Stimulated activated CD4-positive, alpha-beta T cell treated with anti-CD3 and anti-CD28 coated beads, Interleukin-12 subunit alpha, Interleukin-12 subunit beta, amount 100 ng/mL, for 48 hours (primary cell): ENCODE data around the gene MAP3K6.

ENCODE experiments used
- DNase-seq, 3 donors: peaks; one replicate each; pipeline ENCODE4 v3.0.0-alpha.2; 2020; ENCODE audit warnings: low read depth in 2 of 3, low spot score in 1 of 3

MAP3K6 gene

DNA sequence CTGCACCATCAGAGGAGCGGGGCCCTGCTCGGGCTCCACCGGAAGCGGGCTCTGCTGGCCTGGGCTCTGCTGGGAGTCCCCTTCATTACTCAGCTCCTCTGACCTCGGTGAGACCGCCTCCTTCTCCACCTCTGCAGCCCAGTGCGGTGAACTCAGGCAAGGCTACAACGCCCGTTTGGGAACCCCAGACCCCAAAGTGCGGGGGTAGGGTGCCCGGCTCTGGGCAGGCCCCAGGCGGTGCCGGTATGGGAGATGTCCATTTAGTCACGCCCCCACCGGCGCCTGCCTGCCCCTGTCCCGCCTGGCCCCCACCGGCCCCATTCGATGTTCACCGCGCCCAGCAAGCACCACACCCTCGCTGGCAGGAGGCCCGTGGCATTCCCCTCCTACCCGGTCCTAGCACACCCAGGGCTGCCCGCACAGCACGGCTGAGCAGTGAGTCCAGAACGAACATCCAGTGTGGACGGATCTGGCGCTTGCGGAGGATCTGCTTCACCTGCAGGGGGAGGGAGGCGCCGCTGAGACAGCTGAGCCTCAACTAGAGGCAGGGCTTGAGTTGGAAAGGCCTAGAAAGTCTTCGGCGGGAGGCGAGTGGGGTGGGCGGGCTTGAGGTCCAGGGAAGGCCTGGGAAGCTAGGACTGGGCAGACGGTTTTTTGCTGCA lies 10.0 kb downstream of the MAP3K6 start:
- DNase-seq = no peak

DNA sequence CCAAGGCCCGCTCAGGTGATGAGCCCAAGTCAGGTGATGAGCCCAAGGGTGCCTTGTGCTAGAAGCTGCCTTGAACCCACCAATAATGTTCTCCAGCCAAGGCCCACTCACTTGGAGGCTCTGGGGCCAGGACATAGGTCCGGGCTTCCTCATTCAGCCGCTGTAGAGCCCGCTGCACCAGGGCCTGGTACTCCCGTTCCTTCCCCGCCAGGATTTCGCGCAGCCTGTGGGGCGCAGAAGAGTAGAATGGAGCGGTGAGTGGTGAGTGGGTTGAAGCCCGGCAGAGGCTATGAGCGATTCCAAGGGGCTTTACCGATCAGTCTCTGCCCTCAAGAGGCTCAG lies 10.5 kb downstream of the MAP3K6 start:
- DNase-seq = no peak

DNA sequence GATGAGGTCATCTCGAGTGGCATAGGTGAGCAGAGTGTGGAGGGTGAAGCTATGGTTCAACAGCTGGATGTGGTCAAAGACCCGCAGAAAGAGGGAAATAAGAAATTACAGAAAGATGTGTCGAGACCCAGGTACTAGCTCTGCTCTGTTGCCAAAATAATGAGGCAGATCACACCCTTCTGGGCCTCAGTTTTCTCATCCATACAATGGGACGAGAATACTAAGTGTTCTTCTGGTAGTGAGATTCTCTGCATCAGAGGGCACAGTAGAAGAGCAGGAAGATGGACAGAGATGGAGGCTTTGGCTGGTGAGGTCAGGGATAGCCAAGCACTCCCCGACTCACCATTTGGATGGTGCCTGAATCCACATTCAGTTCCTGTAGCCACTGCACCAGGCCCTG lies 11.1 kb downstream of the MAP3K6 start:
- no peak for DNase-seq

DNA sequence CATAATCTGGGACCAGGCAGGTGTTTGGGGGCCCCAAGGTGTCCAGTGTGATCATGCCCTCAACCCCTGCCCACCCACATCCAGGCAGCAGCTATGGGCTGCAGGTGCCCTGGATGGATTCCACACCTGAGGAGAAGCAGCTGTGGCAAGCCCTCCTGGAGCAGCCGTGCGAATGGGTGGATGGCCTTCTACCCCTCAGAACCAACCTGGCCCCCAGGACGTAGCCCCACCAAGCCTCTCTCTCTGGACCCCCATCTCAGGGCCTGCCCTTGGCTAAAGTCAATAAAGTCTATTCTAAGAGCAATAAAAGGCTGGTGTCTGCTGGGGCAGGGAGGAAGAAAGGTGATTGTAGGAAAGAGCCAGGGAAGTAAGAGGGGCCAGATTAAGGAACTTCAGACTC lies 13.1 kb downstream of the MAP3K6 start:
- DNase-seq = no peak

DNA sequence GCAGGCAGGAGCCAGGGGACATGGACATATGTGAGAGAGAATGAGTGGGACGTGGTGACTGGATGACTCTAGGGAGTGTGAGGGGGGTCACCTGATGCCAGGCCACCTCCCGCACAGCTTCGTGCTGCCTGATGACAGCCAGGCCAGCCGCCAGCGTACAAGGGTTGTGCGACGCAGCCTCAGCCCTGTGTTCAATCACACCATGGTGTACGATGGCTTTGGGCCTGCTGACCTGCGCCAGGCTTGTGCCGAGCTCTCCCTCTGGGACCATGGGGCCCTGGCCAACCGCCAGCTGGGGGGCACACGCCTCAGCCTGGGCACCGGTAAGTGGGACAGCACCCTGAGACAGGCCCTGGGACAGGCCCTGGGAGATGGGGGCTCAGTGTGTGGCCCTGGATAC lies 13.6 kb downstream of the MAP3K6 start:
- DNase-seq = no peak

DNA sequence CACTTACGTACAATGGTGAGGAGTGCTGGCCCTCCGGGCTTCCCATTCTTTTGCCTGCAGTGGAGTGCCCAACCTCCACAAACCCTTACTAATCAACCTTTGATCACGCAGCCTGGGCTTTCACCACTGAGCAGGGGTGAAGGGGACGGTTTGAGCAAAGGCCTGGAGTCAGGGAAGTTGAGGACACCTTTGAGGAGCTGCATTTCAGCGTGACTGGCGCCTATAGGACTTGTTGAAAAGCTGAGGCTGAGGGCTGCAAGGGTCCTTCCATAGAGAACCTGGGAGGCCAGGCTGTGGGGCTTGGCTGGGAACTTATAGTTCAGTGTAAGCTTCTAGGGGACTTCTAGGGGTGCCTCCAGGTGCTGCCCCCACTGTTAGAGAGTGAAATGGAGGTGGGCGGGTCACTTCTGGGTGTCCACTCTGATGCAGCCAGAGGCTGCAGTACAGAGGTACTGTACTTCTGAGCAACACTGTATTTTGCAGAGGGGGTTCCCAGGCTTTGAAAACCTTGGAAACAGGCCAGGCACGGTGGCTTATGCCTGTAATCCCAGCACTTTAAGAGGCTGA lies 15.1 kb downstream of the MAP3K6 start:
- no peak for DNase-seq

DNA sequence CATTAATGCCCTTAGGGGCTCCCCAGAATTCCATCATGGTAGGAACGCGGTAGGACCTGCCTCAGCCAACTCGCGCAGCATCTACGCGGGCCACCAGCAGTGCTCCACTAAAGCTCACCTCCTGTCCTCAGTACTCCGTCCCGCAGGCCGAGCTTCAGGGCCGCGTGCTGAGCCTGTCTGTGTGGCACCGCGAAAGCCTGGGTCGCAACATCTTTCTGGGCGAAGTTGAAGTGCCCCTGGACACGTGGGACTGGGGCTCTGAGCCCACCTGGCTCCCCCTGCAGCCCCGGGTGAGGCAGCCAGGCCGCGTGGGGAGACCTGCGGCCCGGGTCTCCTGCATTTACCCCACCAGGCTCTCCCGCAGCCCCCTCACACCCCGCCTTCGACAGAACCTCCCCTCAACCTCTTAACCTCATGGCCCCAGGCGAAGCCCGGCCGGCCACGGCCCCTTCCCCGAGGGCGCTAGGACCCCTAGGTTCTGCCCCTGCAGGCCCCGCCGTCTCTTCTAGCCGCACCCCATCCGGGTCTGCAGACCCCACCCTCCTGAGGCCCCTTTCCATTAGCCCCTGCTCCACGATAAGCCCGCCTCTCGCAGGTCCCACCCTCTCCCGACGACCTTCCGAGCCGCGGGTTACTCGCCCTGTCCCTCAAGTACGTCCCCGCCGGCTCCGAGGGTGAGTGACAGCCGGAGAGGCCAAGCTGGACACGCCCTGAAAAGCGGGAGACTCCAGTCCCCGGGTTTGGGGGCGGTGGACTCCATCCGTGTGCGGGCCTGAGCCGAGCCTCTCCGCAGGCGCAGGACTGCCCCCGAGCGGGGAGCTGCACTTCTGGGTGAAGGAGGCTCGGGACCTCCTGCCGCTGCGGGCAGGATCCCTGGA lies 15.9 kb downstream of the MAP3K6 start:
- no peak for DNase-seq

DNA sequence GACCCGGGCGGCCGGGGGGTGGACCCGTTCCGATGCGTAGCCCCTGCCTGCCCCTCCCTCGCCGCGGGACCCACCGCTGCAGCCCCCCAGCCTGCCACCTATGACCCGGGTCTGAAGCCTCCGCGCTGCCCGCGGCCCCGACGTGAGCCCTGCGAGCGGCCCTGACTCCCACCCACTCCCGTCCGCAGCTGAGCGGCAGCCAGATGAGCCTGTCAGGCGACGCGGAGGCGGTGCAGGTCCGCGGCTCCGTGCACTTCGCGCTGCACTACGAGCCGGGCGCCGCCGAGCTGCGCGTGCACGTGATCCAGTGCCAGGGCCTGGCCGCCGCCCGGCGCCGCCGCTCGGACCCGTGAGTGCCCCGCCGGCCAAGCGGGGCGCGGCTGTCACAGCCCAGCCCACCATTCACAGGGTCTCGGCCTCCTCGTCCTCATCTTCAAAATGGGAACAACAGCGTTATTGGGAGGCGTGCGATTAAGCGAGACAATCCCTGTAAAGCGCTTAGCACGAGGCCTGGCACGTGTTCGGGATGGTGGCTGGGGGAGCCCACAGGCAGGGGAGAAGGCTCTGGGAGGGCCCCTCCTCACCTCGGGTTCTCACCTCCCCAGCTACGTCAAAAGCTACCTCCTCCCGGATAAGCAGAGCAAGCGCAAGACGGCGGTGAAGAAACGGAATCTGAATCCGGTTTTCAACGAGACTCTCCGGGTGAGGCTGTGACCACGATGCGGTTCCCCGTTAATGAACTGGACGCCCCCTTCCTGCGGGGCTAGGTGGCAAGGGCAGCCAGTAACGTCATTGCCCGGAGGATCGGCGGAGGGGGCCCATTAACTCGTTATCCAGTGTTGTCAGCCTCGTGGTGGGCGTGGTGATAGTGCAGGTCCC lies 16.7 kb downstream of the MAP3K6 start:
- DNase-seq = no peak

DNA sequence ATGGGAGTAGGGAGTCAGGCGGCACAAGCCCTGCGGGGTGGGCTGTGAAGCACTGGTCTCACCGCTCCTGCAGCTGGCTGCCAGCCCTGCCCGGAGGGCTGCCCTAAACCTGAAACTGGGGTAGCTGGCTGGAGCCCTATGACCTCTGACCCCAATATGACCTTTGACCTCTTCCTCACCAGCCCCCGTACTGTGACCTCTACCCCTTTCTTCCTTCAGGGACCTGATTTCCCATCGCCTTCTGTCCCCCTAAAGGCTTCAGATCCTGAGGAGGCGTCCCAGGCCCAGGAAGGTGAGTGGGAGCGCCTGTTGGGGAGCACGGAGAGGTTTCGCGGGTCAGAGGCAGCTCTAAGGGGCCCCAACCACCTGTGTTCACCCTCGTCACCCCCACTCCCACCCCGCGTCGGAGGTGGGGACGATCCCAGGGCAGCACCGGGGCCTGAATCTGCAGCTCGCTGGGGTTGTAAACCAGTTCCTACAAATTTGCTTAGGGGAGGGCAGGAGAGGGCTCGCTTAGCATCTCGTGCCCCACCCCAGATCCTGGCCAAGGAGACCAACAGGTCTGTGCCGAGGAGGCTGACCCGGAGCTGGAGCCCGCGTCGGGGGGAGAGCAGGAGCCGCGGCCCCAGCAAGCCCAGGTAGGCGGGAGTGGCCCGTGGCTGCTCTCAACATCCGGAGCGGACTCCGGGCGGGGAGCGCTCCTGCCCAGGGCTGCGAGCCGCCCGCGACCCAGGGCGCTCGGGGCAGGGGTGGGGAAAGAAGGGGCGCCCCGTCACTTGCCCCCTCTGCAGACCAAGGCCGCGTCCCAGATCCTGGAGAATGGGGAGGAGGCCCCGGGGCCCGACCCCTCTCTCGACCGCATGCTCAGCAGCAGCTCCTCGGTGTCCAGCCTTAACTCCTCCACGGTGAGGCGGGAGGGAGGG lies 17.6 kb downstream of the MAP3K6 start:
- DNase-seq = no peak

DNA sequence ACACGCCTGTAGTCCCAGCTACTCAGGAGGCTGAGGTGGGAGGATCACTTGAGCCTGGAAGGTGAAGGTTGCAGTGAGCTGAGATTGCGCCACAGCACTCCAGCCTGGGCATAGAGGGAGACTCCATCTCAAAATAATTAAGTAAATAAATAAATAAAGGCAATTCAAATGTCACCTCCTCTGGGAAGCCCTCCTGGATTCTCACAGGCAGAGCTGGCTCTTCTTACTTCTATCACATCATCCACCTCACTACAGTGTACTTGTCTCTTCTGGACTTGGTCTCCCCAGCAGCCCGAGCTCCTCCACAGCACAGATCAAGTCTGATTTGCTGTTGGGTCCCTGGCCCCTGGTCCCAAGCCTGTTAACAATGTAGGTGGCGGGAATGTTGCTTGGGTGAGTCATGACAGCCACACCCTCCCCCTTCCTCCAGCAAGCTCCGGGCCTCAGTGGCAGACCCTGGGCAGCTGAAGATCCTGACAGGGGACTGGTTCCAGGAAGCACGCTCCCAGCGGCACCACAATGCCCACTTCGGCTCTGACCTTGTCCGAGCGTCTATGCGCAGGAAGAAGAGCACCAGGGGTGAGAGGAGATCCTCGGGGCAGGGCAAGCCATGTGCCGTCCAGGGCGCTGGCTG lies 19.7 kb downstream of the MAP3K6 start:
- DNase-seq = no peak

DNA sequence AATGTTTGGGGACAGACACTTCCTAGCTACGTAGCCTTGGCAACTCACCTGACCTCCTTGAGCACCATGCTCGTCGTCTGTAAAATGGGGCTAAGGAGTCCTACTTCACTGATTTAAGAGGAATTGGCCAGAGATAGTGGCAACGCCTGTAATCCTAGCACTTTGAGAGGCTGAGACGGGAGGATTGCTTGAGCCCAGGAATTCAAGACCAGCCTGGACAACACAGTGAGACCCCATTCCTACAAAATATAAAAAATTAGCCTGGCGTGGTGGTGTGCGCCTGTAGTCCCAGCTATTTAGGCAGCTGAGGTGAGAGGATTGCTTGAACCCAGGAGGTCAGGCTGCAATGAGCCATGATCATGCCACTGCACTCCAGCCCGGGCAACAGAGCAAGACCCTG lies 20.4 kb downstream of the MAP3K6 start:
- no peak for DNase-seq

DNA sequence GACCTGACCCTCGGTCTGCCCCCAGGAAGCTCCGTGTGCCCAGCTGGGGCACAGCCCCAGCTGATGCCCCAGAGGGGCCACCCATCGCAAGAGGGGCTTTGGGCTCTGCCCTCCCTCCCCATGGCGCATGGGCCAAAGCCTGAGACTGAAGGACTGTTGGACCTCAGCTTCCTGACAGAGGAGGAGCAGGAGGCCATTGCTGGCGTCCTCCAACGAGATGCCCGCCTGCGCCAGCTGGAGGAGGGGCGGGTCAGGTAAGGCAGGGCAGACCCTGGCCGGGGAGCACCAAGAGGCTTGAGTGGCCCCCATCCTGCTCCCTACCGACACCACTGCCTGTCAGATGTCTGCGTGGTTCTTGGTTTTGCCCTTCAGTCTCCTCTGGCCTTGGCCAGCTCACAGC lies 21.5 kb downstream of the MAP3K6 start:
- DNase-seq = no peak

DNA sequence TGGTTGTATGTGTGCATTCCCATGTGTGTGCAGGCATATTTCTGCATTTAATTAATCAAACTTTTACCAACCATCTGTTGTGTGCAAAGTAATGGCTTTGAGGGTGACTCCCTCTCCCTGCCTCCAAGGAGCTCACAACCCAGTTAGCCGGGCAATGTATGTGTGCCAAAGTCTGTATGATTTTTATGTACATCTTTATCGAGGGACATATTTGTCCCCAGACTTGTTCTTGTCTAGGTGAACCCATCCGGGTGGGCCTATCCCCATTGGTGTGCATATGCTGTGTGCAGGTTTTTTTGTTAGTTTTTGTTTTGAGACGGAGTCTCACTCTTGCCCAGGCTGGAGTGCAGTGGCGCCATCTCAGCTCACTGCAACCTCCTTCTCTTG lies 23.1 kb downstream of the MAP3K6 start:
- DNase-seq = no peak

DNA sequence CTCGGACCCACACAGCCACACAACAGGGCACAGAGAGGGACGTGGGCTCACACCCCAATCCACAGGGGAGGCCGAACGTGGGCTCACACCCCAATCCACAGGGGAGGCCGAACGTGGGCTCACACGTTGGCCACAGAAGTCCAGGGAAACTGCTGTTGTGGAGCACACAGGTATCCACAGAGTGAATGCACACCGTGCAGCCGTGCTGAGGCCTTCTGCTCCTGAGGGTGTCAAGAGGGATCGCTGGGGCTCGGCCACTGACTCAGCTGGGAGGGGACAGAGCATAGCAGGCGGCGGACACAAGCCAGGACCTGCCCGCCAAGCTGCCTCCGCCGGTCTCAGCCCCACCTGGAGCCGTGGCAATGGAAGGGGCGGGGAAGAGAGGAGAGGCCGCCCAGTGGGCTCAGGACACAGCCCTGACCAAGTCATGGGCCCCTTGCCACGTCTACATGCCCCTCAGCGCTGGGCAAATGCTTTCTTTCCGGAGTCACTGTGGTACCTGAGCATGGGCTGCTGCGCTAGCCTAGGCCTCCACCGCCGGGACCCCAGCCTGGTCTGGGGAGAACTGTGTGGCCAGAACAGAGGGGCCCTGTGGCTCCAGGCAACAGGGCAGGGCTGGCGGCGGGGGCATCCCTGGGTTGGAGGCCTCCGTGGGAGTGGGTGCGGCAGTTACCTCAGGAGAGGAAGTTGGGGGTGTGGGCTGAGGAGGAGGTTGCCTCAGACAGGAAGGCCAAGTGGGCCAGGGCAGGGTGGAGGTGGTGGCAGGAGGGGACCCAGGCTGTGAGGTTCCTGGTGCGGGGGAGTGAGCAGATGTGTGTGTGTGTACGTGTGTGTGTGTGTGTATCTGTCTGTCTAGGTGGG lies 23.8 kb downstream of the MAP3K6 start:
- no peak for DNase-seq

DNA sequence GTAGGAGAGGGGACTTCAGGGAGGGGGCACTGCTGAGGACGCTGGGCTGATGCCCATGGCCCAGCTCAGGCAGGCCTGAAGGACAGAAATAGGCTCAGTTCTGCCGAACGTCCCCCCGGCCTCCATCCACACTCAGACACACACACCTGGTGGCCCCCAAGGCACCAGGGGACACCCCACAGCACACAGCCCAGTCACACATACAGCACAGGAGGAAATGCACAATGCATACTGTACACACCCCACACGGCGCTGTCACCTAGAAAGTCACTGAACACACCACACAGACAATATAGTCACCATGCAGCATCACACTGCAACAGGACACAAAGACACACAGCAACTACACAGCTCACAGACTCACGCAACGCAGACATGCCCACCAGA lies 24.4 kb downstream of the MAP3K6 start:
- DNase-seq = no peak

DNA sequence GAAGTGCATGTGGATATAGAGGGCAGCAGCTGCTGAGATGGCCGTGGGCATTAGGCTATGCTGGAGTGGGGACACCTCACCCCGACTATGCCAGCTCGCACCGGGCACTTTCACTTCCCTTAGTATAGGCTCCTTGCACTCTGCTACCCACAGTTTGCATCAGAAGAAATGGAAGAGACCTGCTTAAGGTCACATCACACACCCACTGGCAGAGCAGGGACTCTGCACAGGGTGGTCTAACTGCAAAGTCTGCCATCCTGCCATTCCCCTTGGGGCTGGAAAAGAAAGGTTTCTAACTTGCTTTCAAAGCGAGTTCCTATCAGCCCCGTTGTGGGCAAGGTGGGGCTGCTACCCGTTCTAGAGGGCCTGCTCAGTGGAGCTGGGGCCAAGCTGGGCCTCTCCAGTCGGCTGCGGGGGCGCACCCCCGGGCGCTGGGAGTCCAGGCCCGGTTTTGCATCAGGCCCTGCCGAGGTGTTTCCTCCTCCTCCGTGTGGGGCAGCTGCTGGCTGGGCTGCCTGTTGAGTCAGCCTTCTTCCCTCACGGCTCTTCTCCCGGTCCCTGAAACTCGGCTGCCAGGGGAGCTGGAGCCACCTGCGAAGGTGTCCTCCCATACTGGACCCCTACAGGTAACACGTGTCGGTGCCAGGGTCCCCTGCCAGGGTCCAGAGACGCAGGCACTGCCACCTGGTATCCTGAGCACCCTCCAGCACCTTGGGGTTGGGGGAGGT lies 25.1 kb downstream of the MAP3K6 start, which contains the start of gene SYTL1:
Gene SYTL1, plus strand, starts transcription at position 498 of the 728 bp plus-strand sequence. CDS start 3,313 bp downstream, outside the sequence.
- DNase-seq = no peak

DNA sequence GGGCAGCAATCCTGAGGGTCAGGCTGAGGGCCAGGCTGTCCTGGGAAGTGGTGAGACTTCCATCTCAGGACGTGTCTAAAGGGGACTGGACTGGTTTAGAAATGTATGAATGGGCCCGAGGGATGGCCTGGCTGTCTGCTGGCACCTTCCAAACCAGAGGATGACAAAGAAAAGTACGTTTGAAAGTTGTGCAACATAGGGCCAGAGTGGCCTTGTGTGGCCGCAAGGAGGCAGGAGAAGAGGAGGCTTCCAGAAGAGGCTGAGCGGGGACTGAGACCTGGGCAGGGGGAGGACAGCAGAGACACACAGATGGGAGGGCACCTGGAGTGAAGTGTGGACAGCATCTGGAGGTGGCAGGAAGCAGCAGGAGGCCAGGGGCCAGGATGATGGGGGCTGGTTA lies 27.5 kb downstream of the MAP3K6 start:
- no peak for DNase-seq

DNA sequence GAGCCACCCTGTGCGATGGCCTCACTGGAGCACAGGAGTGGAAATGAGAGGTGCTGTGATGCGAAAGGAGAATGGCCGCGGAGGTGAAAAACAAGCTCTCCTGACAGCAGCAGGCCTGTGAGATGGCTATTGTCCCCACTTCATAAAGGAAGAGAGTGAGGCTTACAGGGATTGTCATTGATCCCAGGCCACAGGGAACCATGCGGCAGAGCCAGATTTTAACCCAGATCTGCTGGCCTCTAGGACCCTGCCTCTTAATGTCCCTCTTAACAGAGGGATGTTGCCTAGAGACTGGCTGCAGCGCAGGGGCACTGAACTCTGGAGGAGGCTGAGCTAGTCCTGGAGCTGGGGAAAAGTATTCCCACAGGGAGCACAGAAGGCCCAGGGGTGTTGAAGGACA lies 28.0 kb downstream of the MAP3K6 start:
- no peak for DNase-seq
